Heart right ventricle (tissue), 16 donors: ENCODE measurements around the gene KCNN3. TPM values are rescaled to one million over a fixed set of nuclear protein-coding genes. Genes with fewer than 3 reads are reported as not detected.

Experiments
- ATAC-seq, 8 donors: fragments of 200-7000 bp; cut with Tn5 transposase; one replicate each; pipeline ENCODE4 v1.9.1; 2020; ENCODE audit warnings: mild to moderate bottlenecking in 8 of 8, moderate library complexity in 8 of 8, moderate number of reproducible peaks in 1 of 8
- DNase-seq, 2 donors: peaks; one replicate each; pipeline ENCODE4 v3.0.0-alpha.2; 2020
- H3K27ac ChIP-seq, 10 donors: fragments of 200-600 bp; sonication (generic) in 2 of 10; one replicate each; pipeline versions ENCODE4 v1.5.0 to v1.8.0; 2020 to 2022; ENCODE audit warnings: mild to moderate bottlenecking in 3 of 10
- H3K27me3 ChIP-seq, 7 donors: fragments of 200-600 bp; one replicate each; pipeline ENCODE4 v1.8.0; 2021 to 2022; ENCODE audit warnings: mild to moderate bottlenecking in 2 of 7
- H3K36me3 ChIP-seq, 9 donors: fragments of 200-600 bp; sonication (generic) in 1 of 9; one replicate each; pipeline versions ENCODE4 v1.5.0 to v1.8.0; 2020 to 2022; ENCODE audit warnings: mild to moderate bottlenecking in 2 of 9
- H3K4me1 ChIP-seq, 9 donors: fragments of 200-600 bp; sonication (generic) in 1 of 9; one replicate each; pipeline versions ENCODE4 v1.5.0 to v1.8.0; 2020 to 2022; ENCODE audit warnings: mild to moderate bottlenecking in 4 of 9
- H3K4me3 ChIP-seq, 10 donors: fragments of 200-600 bp; sonication (generic) in 2 of 10; one replicate each; pipeline versions ENCODE4 v1.5.0 to v1.8.0; 2020 to 2022; ENCODE audit warnings: mild to moderate bottlenecking in 7 of 10, moderate library complexity in 2 of 10
- H3K9me3 ChIP-seq, 11 donors: fragments of 200-600 bp in 10 of 11; sonication (generic) in 2 of 11; one replicate each; pipeline versions ENCODE4 v1.5.0 to v1.8.0; 2013 to 2022; ENCODE audit warnings: mild to moderate bottlenecking in 2 of 11, control low read depth in 1 of 11, moderate library complexity in 1 of 11
- WGBS, 2 donors: extraction: QIAGEN DNeasy Blood & Tissue Kit; methylation state at CpG; one replicate each; pipeline ENCODE4 v1.1.7; 2013; ENCODE audit warnings: inconsistent platforms in 1 of 2; 5-methylcytosine and 5-hydroxymethylcytosine counted together
- intact Hi-C, 10 donors: fragments of 100-400 bp; cut with DNase I; formaldehyde crosslinking; loops; one replicate each; pipeline versions ENCODE4 v1.11.1 to v1.14.2; 2022
- polyA plus RNA-seq, 2 donors: library from polyadenylated mRNA; stranded (reverse); fragments of 200-250 nt; gene quantifications; one replicate each; pipeline ENCODE4 v1.2.3, GENCODE V29; 2013
- total RNA-seq, 10 donors: library from RNA; stranded (reverse); fragmentation: NEBNext Ultra II Directional in 3 of 10; extraction: Animal tissue kit (Norgen Biotek cat#: 25700) in 3 of 10; gene quantifications; one replicate each; pipeline versions ENCODE4 v1.2.1 to v1.2.4, GENCODE V29; 2021 to 2023
- TF ChIP-seq, protein P1 (sequence below), 9 donors: fragments of 200-600 bp; sonication (generic) in 2 of 9; IDR thresholded peaks; one replicate each; pipeline versions ENCODE4 v1.5.0 to v1.8.0; 2021 to 2022; ENCODE audit warnings: antibody characterized with exemption in 9 of 9, mild to moderate bottlenecking in 5 of 9, moderate library complexity in 1 of 9
- donor health status: Arrhythmogenic right ventricular cardiomyopathy.
- donor health status: ischemic (EF 13 %, LVEDD 7.1; RV severe dilation, severe dysfunction).
- donor health status: healthy with polysubstance abuse.
- donor health status: DM: no; HTN: yes; CAD: no.
- donor health status: DM: no; HTN: no; CAD: no.
- donor health status: ischemic (EF 25% LVEDD 6.9; RV normal size, moderate dysfunction).
- donor health status: ischemic (EF 25% LVEDD 5.7; RV mildly dilated, moderate dysfunction).
- donor health status: healthy.
- donor health status: DM: yes; HTN: yes; CAD: no.
- donor health status: Ischemic cardiomyopathy.
- donor health status: ischemic (EF 35%, LVEDD 5.7; RV mildly dilated, moderate dysfunction).
- donor health status: nonischemic (EF 11% LVEDD 7.7; RV severe dilation, severe dysfunction).
- donor health status: DM: yes; HTN: yes; CAD: no.
- donor health status: PGD.
- donor health status: ischemic (EF 29% LVEDD 5.4; RV normal size, mild dysfunction).
- donor health status: nonischemic (EF 23%, LVEDD 6.1; RV moderate dilation, normal function).

KCNN3 gene
- total and polyA plus RNA-seq, 12 donors, result 0.17 to 5.9 (median 2.6) TPM

DNA sequence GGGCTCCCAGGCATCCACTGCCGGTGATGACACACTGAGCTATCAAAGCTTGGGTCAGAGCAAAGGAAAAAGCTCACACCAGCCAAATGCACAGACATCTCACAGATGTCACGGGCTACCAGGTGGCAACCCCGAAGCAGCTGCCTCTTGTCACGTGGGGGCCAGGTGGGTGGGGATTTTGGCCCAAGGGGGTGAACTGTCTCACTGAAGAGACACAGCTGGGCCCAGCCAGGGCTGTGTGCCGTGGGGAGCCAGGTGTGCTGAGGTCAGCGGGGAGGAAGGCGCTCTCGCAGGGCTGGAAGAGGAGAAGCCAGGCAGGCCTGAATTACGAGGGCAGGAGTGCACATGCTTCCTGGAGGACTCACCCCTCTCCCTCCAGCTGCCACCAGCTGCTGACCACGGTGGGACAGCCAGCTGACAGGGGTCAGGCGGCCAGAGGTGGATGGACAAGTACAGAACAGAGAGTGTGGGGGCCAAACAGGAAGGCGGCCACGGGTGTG is 32.4 kb downstream of the KCNN3 start:
- Histone ChIP-seq H3K27me3 (no peaks in the 10 kb centered on the region), H3K4me3 (no peak overlapping the region), H3K36me3 (no peaks in the 10 kb centered on the region), H3K9me3 (no peaks in the 10 kb centered on the region), H3K27ac (peak overlapping the region in 4 of 10 donors; percentile 8 to 49 (median 34)), H3K4me1 (peaks cover 20 to 70% (median 34%) of the 10 kb centered on the region in 9 donors)
- WGBS, 2 donors, result 72 to 73% methylated on average over 13 of the region's 13 CpGs
- DNase-seq (peak; percentile 67 to 69), ATAC-seq (peak; percentile 63 to 91 (median 81))
- TF ChIP-seq, protein P1, sequence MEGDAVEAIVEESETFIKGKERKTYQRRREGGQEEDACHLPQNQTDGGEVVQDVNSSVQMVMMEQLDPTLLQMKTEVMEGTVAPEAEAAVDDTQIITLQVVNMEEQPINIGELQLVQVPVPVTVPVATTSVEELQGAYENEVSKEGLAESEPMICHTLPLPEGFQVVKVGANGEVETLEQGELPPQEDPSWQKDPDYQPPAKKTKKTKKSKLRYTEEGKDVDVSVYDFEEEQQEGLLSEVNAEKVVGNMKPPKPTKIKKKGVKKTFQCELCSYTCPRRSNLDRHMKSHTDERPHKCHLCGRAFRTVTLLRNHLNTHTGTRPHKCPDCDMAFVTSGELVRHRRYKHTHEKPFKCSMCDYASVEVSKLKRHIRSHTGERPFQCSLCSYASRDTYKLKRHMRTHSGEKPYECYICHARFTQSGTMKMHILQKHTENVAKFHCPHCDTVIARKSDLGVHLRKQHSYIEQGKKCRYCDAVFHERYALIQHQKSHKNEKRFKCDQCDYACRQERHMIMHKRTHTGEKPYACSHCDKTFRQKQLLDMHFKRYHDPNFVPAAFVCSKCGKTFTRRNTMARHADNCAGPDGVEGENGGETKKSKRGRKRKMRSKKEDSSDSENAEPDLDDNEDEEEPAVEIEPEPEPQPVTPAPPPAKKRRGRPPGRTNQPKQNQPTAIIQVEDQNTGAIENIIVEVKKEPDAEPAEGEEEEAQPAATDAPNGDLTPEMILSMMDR (IDR thresholded peaks at IDR 0.05), result no peak
- intact Hi-C loops, result no loop called here

DNA sequence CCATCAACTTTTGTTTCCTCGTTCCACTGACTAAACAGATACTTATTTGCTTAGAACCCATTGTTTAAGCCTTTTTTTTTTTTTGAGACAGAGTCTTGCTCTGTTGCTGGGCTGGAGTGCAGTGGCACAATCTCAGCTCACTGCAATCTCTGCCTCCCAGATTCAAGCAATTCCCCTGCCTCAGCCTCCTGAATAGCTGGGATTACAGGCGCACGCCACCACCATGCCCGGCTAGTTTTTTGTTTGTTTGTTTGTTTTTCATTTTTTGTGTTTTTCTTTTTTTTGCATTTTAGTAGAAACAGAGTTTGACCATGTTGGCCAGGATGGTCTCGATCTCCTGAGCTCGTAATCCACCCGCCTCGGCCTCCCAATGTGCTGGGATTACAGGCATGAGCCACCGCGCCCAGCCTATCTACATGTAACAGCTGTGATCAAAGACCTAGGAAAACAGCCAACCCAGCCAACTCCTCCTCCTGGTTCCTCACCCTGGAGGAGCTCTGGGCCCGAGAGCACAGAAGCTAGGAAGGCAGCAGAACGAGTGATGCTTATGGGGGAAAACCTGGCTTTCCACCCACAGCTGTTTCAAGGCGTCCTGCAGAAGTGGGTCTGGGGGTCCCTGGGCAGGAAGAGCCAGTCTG is 32.9 kb downstream of the KCNN3 start:
- TF ChIP-seq, protein P1 (IDR thresholded peaks at IDR 0.05), result no peak
- Histone ChIP-seq H3K36me3 (no peaks in the 10 kb centered on the region), H3K4me3 (no peak overlapping the region), H3K4me1 (peaks cover 24 to 75% (median 40%) of the 10 kb centered on the region in 9 donors), H3K27ac (peak overlapping the region in 3 of 10 donors; percentile 25 to 49 (median 44)), H3K27me3 (no peaks in the 10 kb centered on the region), H3K9me3 (no peaks in the 10 kb centered on the region)
- intact Hi-C loops, result no loop called here
- peak; percentile 31 to 58 for DNase-seq
- peak; percentile 14 to 66 (median 47) for ATAC-seq
- WGBS, 2 donors, result 82 to 86% methylated on average over 13 of the region's 13 CpGs

DNA sequence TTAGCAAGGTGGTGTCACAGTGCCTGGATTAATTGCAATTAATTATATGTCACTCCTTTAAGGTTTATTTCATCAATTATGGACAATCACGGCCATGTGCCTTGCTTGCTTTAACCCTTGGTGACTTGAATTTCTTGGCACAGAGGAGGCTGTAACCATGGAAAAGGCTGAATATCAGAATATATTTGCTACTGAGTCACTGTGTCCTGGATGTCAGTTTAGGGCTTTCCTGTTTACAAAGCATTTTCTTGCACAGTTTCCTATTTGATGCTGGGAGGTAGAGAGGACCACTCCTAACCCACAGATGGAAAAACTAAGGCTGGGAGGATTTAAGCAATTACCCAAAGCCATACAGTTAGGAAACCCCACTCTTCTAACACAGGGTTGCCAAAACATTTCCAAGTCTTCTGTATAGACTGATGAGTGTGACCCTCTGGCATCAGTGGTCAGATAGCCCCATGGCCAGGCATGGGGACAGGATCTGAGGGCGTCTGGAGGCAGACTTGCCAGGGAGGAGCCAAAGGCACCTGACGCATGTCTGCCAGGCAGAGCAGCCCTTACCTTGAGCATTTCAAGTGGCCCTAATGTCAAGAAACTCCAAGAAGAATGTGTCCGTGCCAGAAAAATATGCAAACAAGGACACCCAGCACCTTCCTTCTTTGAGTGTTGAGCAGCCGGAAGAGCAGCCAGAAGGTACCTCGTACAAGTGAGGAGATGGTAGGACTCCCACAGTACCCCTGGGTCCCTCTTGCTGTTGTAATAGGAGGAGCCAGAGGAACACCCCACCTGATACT is 34.4 kb downstream of the KCNN3 start:
- H3K27ac ChIP-seq, result no peak overlapping the region
- DNase-seq (no peak), ATAC-seq (no peak)
- H3K9me3 ChIP-seq, result no peaks in the 10 kb centered on the region
- no peaks in the 10 kb centered on the region for H3K27me3 ChIP-seq
- H3K36me3 ChIP-seq, result no peaks in the 10 kb centered on the region
- H3K4me1 ChIP-seq, result peaks cover 23 to 86% (median 44%) of the 10 kb centered on the region in 9 donors
- H3K4me3 ChIP-seq, result no peak overlapping the region
- intact Hi-C loops, result no loop called here
- TF ChIP-seq, protein P1 (IDR thresholded peaks at IDR 0.05), result no peak
- WGBS, 2 donors, result 84 to 88% methylated on average over 6 of the region's 6 CpGs

DNA sequence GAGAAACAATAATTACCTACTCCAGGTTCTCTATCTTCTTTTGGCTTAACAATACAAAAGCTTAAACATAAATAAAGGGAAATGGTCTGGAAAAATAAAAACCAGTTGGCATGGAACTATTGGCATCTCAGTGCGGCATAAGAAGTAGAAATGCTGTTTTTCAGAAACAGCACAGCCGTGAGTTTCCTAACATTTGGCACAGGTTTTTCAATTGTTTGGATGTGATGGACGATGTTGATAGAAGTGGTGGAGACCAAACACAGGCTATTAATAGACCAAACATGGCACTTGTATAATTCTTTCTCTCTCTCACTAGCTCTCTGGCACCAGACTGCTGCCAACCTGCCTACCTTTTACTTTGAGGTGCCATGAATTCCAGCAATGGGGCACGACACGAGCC is 36.2 kb downstream of the KCNN3 start:
- H3K27me3 ChIP-seq, result no peaks in the 10 kb centered on the region
- WGBS, 2 donors, result 73 to 75% methylated on average over 5 of the region's 5 CpGs
- H3K27ac ChIP-seq, result peak overlapping the region in 3 of 10 donors; percentile 22 to 49 (median 38)
- H3K4me1 ChIP-seq, result peaks cover 17 to 73% (median 35%) of the 10 kb centered on the region in 9 donors
- TF ChIP-seq, protein P1 (IDR thresholded peaks at IDR 0.05), result no peak
- DNase-seq (no peak), ATAC-seq (no peak)
- no peaks in the 10 kb centered on the region for H3K9me3 ChIP-seq
- H3K36me3 ChIP-seq, result no peaks in the 10 kb centered on the region
- intact Hi-C loops, result no loop called here
- H3K4me3 ChIP-seq, result no peak overlapping the region
